Measurements from ENCODE around the gene TMEM175. TPM values are rescaled to one million over a fixed set of nuclear protein-coding genes. Genes with fewer than 3 reads are reported as not detected.

TMEM175 gene
- total and polyA plus RNA-seq, 2 of the 8 experiments (the other 6 are each of a cell fraction or from before 2014, with no cell fraction given) = 4.9 to 20.7 TPM

DNA sequence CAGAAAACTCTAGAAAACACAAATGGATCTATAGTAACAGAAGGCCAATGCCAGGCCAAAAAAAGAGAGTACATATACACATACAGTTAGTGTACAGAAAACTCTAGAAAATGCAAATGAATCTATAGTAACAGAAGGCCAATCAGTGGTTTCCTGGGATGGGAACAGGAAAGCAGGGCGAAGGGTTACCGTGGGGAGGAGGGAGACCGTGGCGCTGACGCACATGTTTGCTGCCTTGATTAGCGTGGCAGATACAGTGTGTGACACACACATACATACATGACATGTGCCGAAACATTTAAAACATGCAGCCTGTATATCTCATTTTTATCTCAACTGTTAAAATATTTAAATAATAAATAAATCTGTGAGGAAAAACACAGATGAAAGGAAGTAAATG, 14.8 kb upstream of the TMEM175 start:
- CTCF ChIA-PET (ENCODE audit: partially characterized antibody) = interaction anchor here (1.1 kb wide), 1 partner anchor 9 kb away, joined by 3 read pairs; no protein-coding TSS in a partner anchor
- DNase-seq (ENCODE audit: low read depth in 1 of 2, low spot score in 2 of 2) = no peak
- WGBS, 2 experiments (ENCODE audit: extremely low coverage in 1 of 2, insufficient coverage in 1 of 2, insufficient read length in 1 of 2, insufficient replicate concordance in 2 of 2, low coverage in 1 of 2, low lambda C conversion rate in 2 of 2, missing lambda C conversion rate in 1 of 2) = 95% methylated on average over 7 of the region's 7 CpGs; no CpG with 5 or more reads in 1 of the 2 experiments
- Histone ChIP-seq H4K20me1 (replicated peaks in 1 of 2; ENCODE audit: control insufficient read depth in 1 of 2, insufficient read depth in 2 of 2, low read length in 2 of 2) (peaks cover 10 to 11% of the 10 kb centered on the region in 2 experiments), H3K27ac (ENCODE audit: low read depth, low read length) (no peak overlapping the region), H3K23ac (ENCODE audit: insufficient read length) (no peak overlapping the region), H3K4me3 (ENCODE audit: extremely low read depth in 1 of 4, insufficient read depth in 2 of 4, low read depth in 3 of 4, low read length in 4 of 4) (no peak overlapping the region), H2BK15ac (ENCODE audit: low read length) (no peak overlapping the region), H4K91ac (replicated peaks; ENCODE audit: insufficient read length, low read length) (no peak overlapping the region), H3K23me2 (ENCODE audit: low read depth, low read length) (no peaks in the 10 kb centered on the region), H3K27me3 (replicated peaks in 1 of 4; ENCODE audit: control insufficient read depth in 3 of 4, extremely low read depth in 1 of 4, insufficient read depth in 3 of 4, low read length in 3 of 4) (no peaks in the 10 kb centered on the region), H2BK5ac (ENCODE audit: low read depth, low read length) (no peak overlapping the region), H3K9me3 (ENCODE audit: insufficient read depth in 2 of 2, low read depth in 1 of 2, low read length in 1 of 2) (no peaks in the 10 kb centered on the region), H3K4me2 (ENCODE audit: insufficient read depth in 1 of 2, low read depth in 2 of 2, low read length in 2 of 2) (no peak overlapping the region), H3K14ac (ENCODE audit: insufficient read length) (no peak overlapping the region), H3K56ac (replicated peaks; ENCODE audit: insufficient read length, low read depth, low read length) (no peak overlapping the region), H3K79me1 (ENCODE audit: low read depth, low read length) (peaks cover 16% of the 10 kb centered on the region), H3K18ac (ENCODE audit: extremely low read depth, low read length) (no peak overlapping the region), H2AK5ac (ENCODE audit: low read depth, low read length) (no peak overlapping the region), H2AFZ (ENCODE audit: low read length) (no peak overlapping the region), H3K79me2 (ENCODE audit: control insufficient read depth in 1 of 2, insufficient read depth in 2 of 2, low read length in 2 of 2) (peaks cover 12 to 70% of the 10 kb centered on the region in 2 experiments), H3K4me1 (replicated peaks in 1 of 4; ENCODE audit: control insufficient read depth in 3 of 4, insufficient read depth in 4 of 4, low read length in 3 of 4) (no peaks in the 10 kb centered on the region), H2BK20ac (ENCODE audit: low read length) (no peak overlapping the region), H4K8ac (ENCODE audit: extremely low read depth, insufficient read depth, low read length) (no peak overlapping the region), H3K4ac (replicated peaks; ENCODE audit: insufficient read length, low read depth, low read length) (no peak overlapping the region), H3K9ac (replicated peaks in 1 of 4; ENCODE audit: extremely low read depth in 1 of 4, low read depth in 3 of 4, low read length in 3 of 4) (no peak overlapping the region), H2BK12ac (ENCODE audit: low read depth, low read length) (no peak overlapping the region), H4K5ac (ENCODE audit: insufficient read length, low read depth, low read length) (no peak overlapping the region), H3K36me3 (ENCODE audit: control insufficient read depth in 2 of 4, insufficient read depth in 4 of 4, low read length in 3 of 4) (no peaks in the 10 kb centered on the region), H2BK120ac (replicated peaks; ENCODE audit: low read depth, low read length) (no peak overlapping the region)
- FAIRE-seq = no peak
- POLR2A ChIA-PET (ENCODE audit: partially characterized antibody) = interaction anchor here (1.2 kb wide), 1 partner anchor 11 kb away, joined by 3 read pairs; no protein-coding TSS in a partner anchor
- TF ChIP-seq TCF12 (IDR thresholded peaks at IDR 0.05; ENCODE audit: low read depth, low read length) = no peak
- no peak for TF ChIP-seq PHF8 (conservative IDR thresholded peaks at IDR 0.05; ENCODE audit: low read depth, low read length)
- TF ChIP-seq JUND (IDR thresholded peaks at IDR 0.05; ENCODE audit: low read length) = no peak
- no peak for TF ChIP-seq CHD2 (IDR thresholded peaks at IDR 0.05; ENCODE audit: low read length)
- TF ChIP-seq YY1 (IDR thresholded peaks at IDR 0.05; ENCODE audit: low read depth, low read length) = no peak
- TF ChIP-seq NRF1 (IDR thresholded peaks at IDR 0.05; ENCODE audit: low read depth, low read length) = no peak
- TF ChIP-seq, protein P1, sequence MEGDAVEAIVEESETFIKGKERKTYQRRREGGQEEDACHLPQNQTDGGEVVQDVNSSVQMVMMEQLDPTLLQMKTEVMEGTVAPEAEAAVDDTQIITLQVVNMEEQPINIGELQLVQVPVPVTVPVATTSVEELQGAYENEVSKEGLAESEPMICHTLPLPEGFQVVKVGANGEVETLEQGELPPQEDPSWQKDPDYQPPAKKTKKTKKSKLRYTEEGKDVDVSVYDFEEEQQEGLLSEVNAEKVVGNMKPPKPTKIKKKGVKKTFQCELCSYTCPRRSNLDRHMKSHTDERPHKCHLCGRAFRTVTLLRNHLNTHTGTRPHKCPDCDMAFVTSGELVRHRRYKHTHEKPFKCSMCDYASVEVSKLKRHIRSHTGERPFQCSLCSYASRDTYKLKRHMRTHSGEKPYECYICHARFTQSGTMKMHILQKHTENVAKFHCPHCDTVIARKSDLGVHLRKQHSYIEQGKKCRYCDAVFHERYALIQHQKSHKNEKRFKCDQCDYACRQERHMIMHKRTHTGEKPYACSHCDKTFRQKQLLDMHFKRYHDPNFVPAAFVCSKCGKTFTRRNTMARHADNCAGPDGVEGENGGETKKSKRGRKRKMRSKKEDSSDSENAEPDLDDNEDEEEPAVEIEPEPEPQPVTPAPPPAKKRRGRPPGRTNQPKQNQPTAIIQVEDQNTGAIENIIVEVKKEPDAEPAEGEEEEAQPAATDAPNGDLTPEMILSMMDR (IDR thresholded peaks at IDR 0.05; ENCODE audit: control extremely low read depth in 1 of 3, insufficient read depth in 1 of 3, low read depth in 1 of 3, low read length in 3 of 3) = no peak
- no peak for TF ChIP-seq SRF (IDR thresholded peaks at IDR 0.05; ENCODE audit: low read depth, low read length)
- TF ChIP-seq POU5F1 (IDR thresholded peaks at IDR 0.05; ENCODE audit: low read depth, low read length) = no peak
- TF ChIP-seq, protein P2, sequence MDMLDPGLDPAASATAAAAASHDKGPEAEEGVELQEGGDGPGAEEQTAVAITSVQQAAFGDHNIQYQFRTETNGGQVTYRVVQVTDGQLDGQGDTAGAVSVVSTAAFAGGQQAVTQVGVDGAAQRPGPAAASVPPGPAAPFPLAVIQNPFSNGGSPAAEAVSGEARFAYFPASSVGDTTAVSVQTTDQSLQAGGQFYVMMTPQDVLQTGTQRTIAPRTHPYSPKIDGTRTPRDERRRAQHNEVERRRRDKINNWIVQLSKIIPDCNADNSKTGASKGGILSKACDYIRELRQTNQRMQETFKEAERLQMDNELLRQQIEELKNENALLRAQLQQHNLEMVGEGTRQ (IDR thresholded peaks at IDR 0.05; ENCODE audit: low read length) = no peak
- no peak for TF ChIP-seq HDAC6 (IDR thresholded peaks at IDR 0.05; ENCODE audit: low read depth, low read length)
- TF ChIP-seq BCL11A (IDR thresholded peaks at IDR 0.05; ENCODE audit: low read depth in 2 of 2, low read length in 2 of 2) = no peak
